ENCODE results near the gene MLANA.

DNA sequence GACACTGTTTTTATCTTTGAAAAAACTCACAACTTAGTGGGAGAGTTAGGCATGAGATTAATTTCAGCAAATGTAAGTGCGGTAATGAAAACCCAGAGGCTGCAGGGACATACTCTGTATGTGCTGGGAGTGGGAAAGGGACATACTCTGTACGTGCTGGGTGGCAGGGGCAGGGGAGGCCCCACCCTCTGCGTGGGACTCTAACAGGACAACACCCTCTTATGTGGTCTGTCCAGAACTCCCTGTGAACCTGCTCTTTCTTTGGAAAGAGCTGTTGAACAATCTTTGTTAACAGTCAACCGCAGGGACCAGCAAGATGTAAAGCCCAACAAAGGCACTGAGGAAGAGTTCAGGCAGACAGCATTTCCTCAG lies 2.4 kb downstream of the MLANA start:
- TF ChIP-seq, protein P1, sequence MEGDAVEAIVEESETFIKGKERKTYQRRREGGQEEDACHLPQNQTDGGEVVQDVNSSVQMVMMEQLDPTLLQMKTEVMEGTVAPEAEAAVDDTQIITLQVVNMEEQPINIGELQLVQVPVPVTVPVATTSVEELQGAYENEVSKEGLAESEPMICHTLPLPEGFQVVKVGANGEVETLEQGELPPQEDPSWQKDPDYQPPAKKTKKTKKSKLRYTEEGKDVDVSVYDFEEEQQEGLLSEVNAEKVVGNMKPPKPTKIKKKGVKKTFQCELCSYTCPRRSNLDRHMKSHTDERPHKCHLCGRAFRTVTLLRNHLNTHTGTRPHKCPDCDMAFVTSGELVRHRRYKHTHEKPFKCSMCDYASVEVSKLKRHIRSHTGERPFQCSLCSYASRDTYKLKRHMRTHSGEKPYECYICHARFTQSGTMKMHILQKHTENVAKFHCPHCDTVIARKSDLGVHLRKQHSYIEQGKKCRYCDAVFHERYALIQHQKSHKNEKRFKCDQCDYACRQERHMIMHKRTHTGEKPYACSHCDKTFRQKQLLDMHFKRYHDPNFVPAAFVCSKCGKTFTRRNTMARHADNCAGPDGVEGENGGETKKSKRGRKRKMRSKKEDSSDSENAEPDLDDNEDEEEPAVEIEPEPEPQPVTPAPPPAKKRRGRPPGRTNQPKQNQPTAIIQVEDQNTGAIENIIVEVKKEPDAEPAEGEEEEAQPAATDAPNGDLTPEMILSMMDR (IDR thresholded peaks at IDR 0.05) = no peak
- TF ChIP-seq POLR2A (IDR thresholded peaks at IDR 0.05) = no peak

Data from body of pancreas (tissue), 4 donors.